ENCODE data around the gene KCNJ1. TPM values are rescaled to one million over a fixed set of nuclear protein-coding genes. Genes with fewer than 3 reads are reported as not detected.

Gene KCNJ1
- polyA plus RNA-seq, 1 of the 3 experiments (the other 2 are of a cell fraction): not detected

GRCh38 chr11:128916681-128917080, 49.6 kb upstream of the KCNJ1 start:
- no peak for DNase-seq
- Histone ChIP-seq H3F3A (replicated peaks; ENCODE audit: insufficient read depth) (no peaks in the 10 kb centered on the region), H3K27ac (ENCODE audit: low read depth in 2 of 2, low read length in 1 of 2) (no peak overlapping the region), H2AFZ (ENCODE audit: low read depth) (no peak overlapping the region), H3K9me3 (no peaks in the 10 kb centered on the region), H3K9me2 (no peaks in the 10 kb centered on the region), H3K4me2 (no peak overlapping the region), H3K79me2 (ENCODE audit: insufficient read depth) (no peaks in the 10 kb centered on the region), H3K4me1 (ENCODE audit: control insufficient read depth in 1 of 2, insufficient read depth in 2 of 2, low read depth in 1 of 2, low read length in 1 of 2) (no peaks in the 10 kb centered on the region; a peak in 1 of 4 replicates), H4K20me1 (ENCODE audit: insufficient read depth) (no peaks in the 10 kb centered on the region), H3K9ac (no peak overlapping the region), H3K36me3 (replicated peaks in 1 of 2; ENCODE audit: control insufficient read depth in 1 of 2, insufficient read depth in 2 of 2, low read length in 1 of 2) (no peaks in the 10 kb centered on the region), H3K4me3 (ENCODE audit: low read depth in 2 of 2, low read length in 1 of 2) (no peak overlapping the region), H3K27me3 (ENCODE audit: insufficient read depth) (no peaks in the 10 kb centered on the region; the same call in 1 of the 2 replicates)
- POLR2A ChIA-PET: no interaction called here
- CTCF ChIA-PET: no interaction called here
- TF ChIP-seq ELF1 (IDR thresholded peaks at IDR 0.05) (no peak), IRF3 (IDR thresholded peaks at IDR 0.05; ENCODE audit: low read depth, low read length) (no peak), NRF1 (IDR thresholded peaks at IDR 0.05; ENCODE audit: low read depth, low read length) (no peak), POLR2AphosphoS5 (IDR thresholded peaks at IDR 0.05; ENCODE audit: low read depth, low read length) (no peak), EP300 (IDR thresholded peaks at IDR 0.05; ENCODE audit: borderline replicate concordance in 1 of 2, low read depth in 1 of 2, low read length in 1 of 2) (no peak), FOXM1 (IDR thresholded peaks at IDR 0.05; ENCODE audit: low read depth) (no peak), CHD2 (IDR thresholded peaks at IDR 0.05; ENCODE audit: low read length, partially characterized antibody) (no peak), PBX3 (IDR thresholded peaks at IDR 0.05) (no peak), RFX5 (IDR thresholded peaks at IDR 0.05; ENCODE audit: low read length) (no peak)
- WGBS (ENCODE audit: low lambda C conversion rate): 76% methylated on average over 2 of the region's 2 CpGs

GRCh38 chr11:128916037-128916572, 49.0 kb upstream of the KCNJ1 start:
- Histone ChIP-seq H3K27me3 (ENCODE audit: insufficient read depth) (no peaks in the 10 kb centered on the region; the same call in 1 of the 2 replicates), H3K9ac (no peak overlapping the region), H3K36me3 (replicated peaks in 1 of 2; ENCODE audit: control insufficient read depth in 1 of 2, insufficient read depth in 2 of 2, low read length in 1 of 2) (no peaks in the 10 kb centered on the region), H3K4me2 (no peak overlapping the region), H3K9me3 (no peaks in the 10 kb centered on the region), H3K4me1 (ENCODE audit: control insufficient read depth in 1 of 2, insufficient read depth in 2 of 2, low read depth in 1 of 2, low read length in 1 of 2) (no peaks in the 10 kb centered on the region; a peak in 1 of 4 replicates), H3K79me2 (ENCODE audit: insufficient read depth) (no peaks in the 10 kb centered on the region), H2AFZ (ENCODE audit: low read depth) (no peak overlapping the region), H3K4me3 (ENCODE audit: low read depth in 2 of 2, low read length in 1 of 2) (no peak overlapping the region), H3K9me2 (no peaks in the 10 kb centered on the region), H3F3A (replicated peaks; ENCODE audit: insufficient read depth) (no peaks in the 10 kb centered on the region), H3K27ac (ENCODE audit: low read depth in 2 of 2, low read length in 1 of 2) (no peak overlapping the region), H4K20me1 (ENCODE audit: insufficient read depth) (no peaks in the 10 kb centered on the region)
- no peak for DNase-seq
- ChIA-PET CTCF (interaction anchor here (13.6 kb wide), 1 partner anchor 27 kb away, joined by 201 read pairs; the partner anchor contains the start of gene KCNJ5), POLR2A (no interaction called here)
- TF ChIP-seq FOXJ3 (CRISPR knock-in tag; IDR thresholded peaks at IDR 0.05): no peak
- TF ChIP-seq TCF12 (IDR thresholded peaks at IDR 0.05): no peak
- no peak for TF ChIP-seq NFIC (IDR thresholded peaks at IDR 0.05; ENCODE audit: borderline replicate concordance)
- TF ChIP-seq GABPA (IDR thresholded peaks at IDR 0.05; ENCODE audit: low read depth): no peak
- TF ChIP-seq GATA2 (CRISPR knock-in tag; IDR thresholded peaks at IDR 0.05): no peak
- TF ChIP-seq ZBTB33 (IDR thresholded peaks at IDR 0.05; ENCODE audit: borderline replicate concordance, low read depth): no peak
- no peak for TF ChIP-seq EZH2phosphoT487 (IDR thresholded peaks at IDR 0.05; ENCODE audit: borderline replicate concordance, low read depth)
- no peak for TF ChIP-seq MAX (IDR thresholded peaks at IDR 0.05; ENCODE audit: low read depth)
- no peak for TF ChIP-seq SIN3A (IDR thresholded peaks at IDR 0.05; ENCODE audit: borderline replicate concordance, low read depth, low read length)
- no peak for TF ChIP-seq FOSL2 (IDR thresholded peaks at IDR 0.05; ENCODE audit: borderline replicate concordance, low read depth)
- TF ChIP-seq FOXM1 (IDR thresholded peaks at IDR 0.05; ENCODE audit: low read depth): no peak
- TF ChIP-seq RCOR1 (IDR thresholded peaks at IDR 0.05; ENCODE audit: low read length): no peak
- no peak for TF ChIP-seq USF1 (IDR thresholded peaks at IDR 0.05; ENCODE audit: borderline replicate concordance, low read depth)
- no peak for TF ChIP-seq IRF3 (IDR thresholded peaks at IDR 0.05; ENCODE audit: low read depth, low read length)
- WGBS (ENCODE audit: low lambda C conversion rate): 45% methylated on average over 2 of the region's 3 CpGs
